Neural crest cell (in vitro differentiated cells): Measurements from ENCODE around the gene UBE2I. TPM values are rescaled to one million over a fixed set of nuclear protein-coding genes. Genes with fewer than 3 reads are reported as not detected.

ENCODE experiments used
- DNase-seq: peaks from one replicate; pipeline ENCODE4 v3.0.0; 2021; ENCODE audit warnings: low read depth, mixed read lengths, low spot score
- H3K27ac Mint-ChIP-seq: one replicate; pipeline ENCODE4 v1.8.0; 2021; ENCODE audit warnings: mild to moderate bottlenecking, mixed read lengths; ENCODE audit not compliant: unreplicated experiment
- H3K27me3 Mint-ChIP-seq: 2 replicates; pipeline ENCODE4 v1.8.0; 2021; ENCODE audit warnings: low read depth, mild to moderate bottlenecking, mixed read lengths
- H3K36me3 Mint-ChIP-seq: 2 replicates; pipeline ENCODE4 v1.8.0; 2021; ENCODE audit warnings: low read depth, mild to moderate bottlenecking, mixed read lengths
- H3K4me1 Mint-ChIP-seq: 2 replicates; pipeline ENCODE4 v1.8.0; 2021; ENCODE audit warnings: mixed read lengths
- H3K4me3 Mint-ChIP-seq: one replicate; pipeline ENCODE4 v1.8.0; 2021; ENCODE audit warnings: mild to moderate bottlenecking, mixed read lengths
- H3K9me3 Mint-ChIP-seq: 2 replicates; pipeline ENCODE4 v1.8.0; 2021; ENCODE audit warnings: mixed read lengths
- total RNA-seq: library from RNA; stranded (reverse); gene quantifications from 2 replicates; pipeline ENCODE4 v1.2.1, GENCODE V29; 2021
- TF ChIP-seq, protein P1 (sequence below): fragments of 200-600 bp; sonication (generic); conservative IDR thresholded peaks from 2 replicates; pipeline ENCODE4 v1.5.0; 2021; ENCODE audit warnings: antibody characterized with exemption, mild to moderate bottlenecking

UBE2I gene
- total RNA-seq, 1 donor from 2014 or later, result 301 TPM

DNA sequence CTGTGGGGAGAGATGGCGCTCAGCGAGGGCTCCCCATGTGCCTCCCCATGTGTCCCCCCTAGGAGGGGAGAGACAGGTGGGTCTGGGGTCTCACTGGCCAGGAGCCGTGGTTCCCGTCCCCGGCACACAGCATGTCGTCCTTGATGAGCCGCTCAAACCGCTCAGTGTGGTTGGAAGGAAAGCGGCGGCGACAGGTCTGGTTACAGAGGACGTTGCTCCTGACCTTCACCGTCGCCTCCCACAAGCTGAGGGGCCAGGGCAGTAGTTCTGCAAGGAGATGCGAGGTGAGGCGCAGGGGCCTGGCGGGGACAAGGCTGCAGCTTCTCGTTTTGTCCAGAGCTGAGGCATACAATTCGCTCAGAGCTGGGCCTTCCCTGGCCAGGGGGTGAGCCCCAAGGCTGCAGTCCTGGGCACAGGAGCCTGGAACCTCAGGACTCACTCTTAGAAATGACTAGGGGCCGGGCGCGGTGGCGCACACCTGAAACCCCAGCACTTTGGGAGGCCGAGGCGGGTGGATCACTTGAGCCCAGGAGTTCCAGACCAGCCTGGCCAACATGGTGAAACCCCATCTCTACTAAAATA lies 22.8 kb upstream of the UBE2I start:
- no peak overlapping the region for H3K4me3 Mint-ChIP-seq
- no peaks in the 10 kb centered on the region for H3K36me3 Mint-ChIP-seq
- TF ChIP-seq, protein P1, sequence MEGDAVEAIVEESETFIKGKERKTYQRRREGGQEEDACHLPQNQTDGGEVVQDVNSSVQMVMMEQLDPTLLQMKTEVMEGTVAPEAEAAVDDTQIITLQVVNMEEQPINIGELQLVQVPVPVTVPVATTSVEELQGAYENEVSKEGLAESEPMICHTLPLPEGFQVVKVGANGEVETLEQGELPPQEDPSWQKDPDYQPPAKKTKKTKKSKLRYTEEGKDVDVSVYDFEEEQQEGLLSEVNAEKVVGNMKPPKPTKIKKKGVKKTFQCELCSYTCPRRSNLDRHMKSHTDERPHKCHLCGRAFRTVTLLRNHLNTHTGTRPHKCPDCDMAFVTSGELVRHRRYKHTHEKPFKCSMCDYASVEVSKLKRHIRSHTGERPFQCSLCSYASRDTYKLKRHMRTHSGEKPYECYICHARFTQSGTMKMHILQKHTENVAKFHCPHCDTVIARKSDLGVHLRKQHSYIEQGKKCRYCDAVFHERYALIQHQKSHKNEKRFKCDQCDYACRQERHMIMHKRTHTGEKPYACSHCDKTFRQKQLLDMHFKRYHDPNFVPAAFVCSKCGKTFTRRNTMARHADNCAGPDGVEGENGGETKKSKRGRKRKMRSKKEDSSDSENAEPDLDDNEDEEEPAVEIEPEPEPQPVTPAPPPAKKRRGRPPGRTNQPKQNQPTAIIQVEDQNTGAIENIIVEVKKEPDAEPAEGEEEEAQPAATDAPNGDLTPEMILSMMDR, result no peak
- peaks cover 41% of the 10 kb centered on the region for H3K27me3 Mint-ChIP-seq
- H3K9me3 Mint-ChIP-seq, result no peaks in the 10 kb centered on the region
- no peak overlapping the region for H3K27ac Mint-ChIP-seq
- DNase-seq, result no peak
- H3K4me1 Mint-ChIP-seq, result peaks cover 11% of the 10 kb centered on the region

DNA sequence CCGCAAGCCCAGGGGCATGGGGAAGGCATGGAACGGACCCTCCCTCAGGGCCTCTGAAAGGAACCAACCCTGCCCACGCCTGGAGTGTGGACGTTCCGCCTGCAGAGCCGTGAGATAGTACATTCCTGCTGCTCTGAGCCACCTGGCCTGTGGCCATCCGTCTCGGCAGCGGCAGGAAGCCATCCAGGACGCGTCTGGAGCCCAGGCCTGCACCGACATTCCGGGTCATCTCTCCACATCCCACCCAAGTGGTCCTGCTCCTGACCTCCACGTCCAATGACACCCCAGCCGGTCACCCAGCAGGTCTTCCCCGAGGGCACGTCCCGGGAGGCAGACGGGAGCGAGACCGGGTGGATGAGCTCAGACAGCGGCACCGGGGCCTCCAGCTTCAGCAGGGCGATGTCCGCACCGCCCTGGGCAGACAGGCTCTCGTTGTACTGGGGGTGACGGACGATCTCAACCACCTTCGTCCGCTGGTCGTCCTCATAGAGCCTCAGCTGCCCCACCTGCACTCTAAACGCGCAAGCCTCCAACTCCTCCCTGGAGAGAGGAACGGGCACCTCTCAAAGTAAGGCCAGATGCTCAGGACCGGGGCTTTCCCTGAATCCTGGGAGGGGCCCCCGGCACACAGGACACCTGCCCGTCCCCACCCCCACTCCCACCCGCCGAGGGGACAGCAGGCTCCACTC lies 21.3 kb upstream of the UBE2I start:
- DNase-seq, result no peak
- H3K9me3 Mint-ChIP-seq, result no peaks in the 10 kb centered on the region
- H3K4me3 Mint-ChIP-seq, result no peak overlapping the region
- no peak overlapping the region for H3K27ac Mint-ChIP-seq
- TF ChIP-seq, protein P1, result no peak
- H3K36me3 Mint-ChIP-seq, result no peaks in the 10 kb centered on the region
- peaks cover 10% of the 10 kb centered on the region for H3K4me1 Mint-ChIP-seq
- H3K27me3 Mint-ChIP-seq, result peaks cover 47% of the 10 kb centered on the region

DNA sequence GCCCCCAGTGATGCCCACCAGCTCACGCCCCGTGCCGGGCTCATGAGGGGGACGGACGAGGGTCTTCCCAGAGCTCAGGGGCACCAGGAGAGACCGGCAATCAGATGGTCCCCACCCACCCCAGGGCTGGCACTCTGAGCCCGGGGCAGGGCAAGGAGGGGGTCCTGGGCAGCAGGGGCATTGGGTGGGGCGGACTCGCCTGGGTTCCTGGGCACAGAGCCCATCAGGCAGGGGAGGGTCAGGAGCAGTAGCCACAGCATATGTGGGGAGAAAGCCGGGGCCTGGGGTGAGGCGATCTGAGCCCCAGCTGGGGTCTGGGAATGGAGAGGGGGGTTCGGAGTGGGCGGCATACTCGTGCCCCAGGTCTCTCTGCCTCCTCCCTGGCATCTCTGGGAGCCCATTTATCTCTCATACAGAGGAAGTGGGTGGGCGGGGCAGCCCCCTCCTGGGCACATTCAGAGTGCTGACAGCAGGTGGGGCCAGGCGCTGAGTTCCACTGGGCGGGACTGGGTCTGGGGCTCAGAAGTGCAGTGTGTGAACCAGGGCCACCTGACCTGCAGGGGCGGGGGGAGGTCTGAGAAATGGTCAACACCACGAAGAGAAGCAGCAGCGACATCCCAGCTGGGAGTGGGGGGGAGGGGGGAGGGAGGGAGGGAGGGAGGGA lies 20.5 kb upstream of the UBE2I start:
- peaks cover 51% of the 10 kb centered on the region for H3K27me3 Mint-ChIP-seq
- DNase-seq, result no peak
- TF ChIP-seq, protein P1, result no peak
- H3K36me3 Mint-ChIP-seq, result no peaks in the 10 kb centered on the region
- peaks cover 3% of the 10 kb centered on the region for H3K4me1 Mint-ChIP-seq
- no peaks in the 10 kb centered on the region for H3K9me3 Mint-ChIP-seq
- H3K4me3 Mint-ChIP-seq, result no peak overlapping the region
- no peak overlapping the region for H3K27ac Mint-ChIP-seq

DNA sequence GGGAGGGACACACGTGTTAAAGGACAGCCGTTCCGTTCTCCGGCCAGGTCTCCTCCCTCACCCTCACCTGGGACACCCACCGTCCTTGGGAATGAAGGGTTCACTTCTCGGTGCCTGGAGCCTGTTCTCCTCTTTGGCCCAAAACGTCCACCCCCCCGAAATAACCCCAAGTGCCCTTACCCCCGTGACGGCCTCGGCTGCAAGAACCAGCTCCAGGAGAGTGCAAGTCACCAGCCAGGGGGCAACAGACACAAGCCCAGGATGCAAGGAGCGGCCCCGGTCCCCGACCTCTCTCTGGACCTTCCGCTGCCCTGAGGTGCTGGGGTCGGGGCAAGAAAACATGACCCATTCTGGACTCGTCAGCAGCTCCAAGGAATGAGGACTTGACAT lies 20.0 kb upstream of the UBE2I start:
- H3K36me3 Mint-ChIP-seq, result no peaks in the 10 kb centered on the region
- no peak overlapping the region for H3K27ac Mint-ChIP-seq
- H3K4me1 Mint-ChIP-seq, result peaks cover 3% of the 10 kb centered on the region
- H3K4me3 Mint-ChIP-seq, result no peak overlapping the region
- H3K9me3 Mint-ChIP-seq, result no peaks in the 10 kb centered on the region
- peaks cover 51% of the 10 kb centered on the region for H3K27me3 Mint-ChIP-seq
- TF ChIP-seq, protein P1, result no peak
- no peak for DNase-seq

DNA sequence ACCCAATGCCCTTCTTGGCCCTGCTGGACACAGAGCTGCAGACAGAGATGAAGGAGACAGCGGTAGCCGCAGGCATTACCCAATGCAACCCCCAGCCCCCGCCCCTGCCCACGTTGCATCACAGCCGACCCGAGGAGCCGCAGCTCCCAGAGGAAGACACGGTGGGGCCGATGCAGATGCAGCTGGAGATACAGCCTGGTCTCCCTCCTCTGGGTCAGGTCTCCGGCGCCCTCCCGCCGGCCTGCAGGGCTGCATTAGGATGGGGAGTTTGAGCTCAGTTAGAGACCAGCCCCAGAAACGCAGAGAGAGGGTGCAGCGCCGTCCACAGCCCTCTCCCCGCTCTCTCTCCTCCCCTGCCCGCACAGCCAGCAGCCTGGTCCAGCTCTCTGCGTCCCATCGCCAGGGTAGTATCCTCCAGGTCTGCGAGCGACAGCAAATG lies 19.4 kb upstream of the UBE2I start:
- H3K4me1 Mint-ChIP-seq, result peaks cover 3% of the 10 kb centered on the region
- no peak for DNase-seq
- H3K4me3 Mint-ChIP-seq, result no peak overlapping the region
- TF ChIP-seq, protein P1, result no peak
- no peaks in the 10 kb centered on the region for H3K9me3 Mint-ChIP-seq
- no peaks in the 10 kb centered on the region for H3K36me3 Mint-ChIP-seq
- peaks cover 51% of the 10 kb centered on the region for H3K27me3 Mint-ChIP-seq
- H3K27ac Mint-ChIP-seq, result no peak overlapping the region
